Upper lobe of left lung (tissue), 6 donors: ENCODE results near the gene PPP1R13L. TPM values are rescaled to one million over a fixed set of nuclear protein-coding genes. Genes with fewer than 3 reads are reported as not detected.

Experiments
- ATAC-seq, 2 donors: fragments of 200-7000 bp; cut with Tn5 transposase; one replicate each; pipeline ENCODE4 v1.9.1; 2022; ENCODE audit warnings: mild to moderate bottlenecking in 2 of 2, moderate library complexity in 2 of 2; ENCODE audit not compliant: low FRiP score in 2 of 2
- DNase-seq, 2 donors: peaks; one replicate each; pipeline ENCODE4 v3.0.0-alpha.2; 2019 to 2020
- H3K27ac ChIP-seq, 4 donors: fragments of 200-600 bp; sonication (generic); one replicate each; pipeline ENCODE4 v1.5.1; 2016 to 2019
- H3K27me3 ChIP-seq, 4 donors: fragments of 200-600 bp; sonication (generic); one replicate each; pipeline ENCODE4 v1.5.1; 2017 to 2019
- H3K36me3 ChIP-seq, 4 donors: fragments of 200-600 bp; sonication (generic); one replicate each; pipeline ENCODE4 v1.5.1; 2016 to 2019
- H3K4me1 ChIP-seq, 4 donors: fragments of 200-600 bp; sonication (generic); one replicate each; pipeline ENCODE4 v1.5.1; 2018 to 2019
- H3K4me3 ChIP-seq, 4 donors: fragments of 200-600 bp; sonication (generic); one replicate each; pipeline ENCODE4 v1.5.1; 2017 to 2019; ENCODE audit warnings: mild to moderate bottlenecking in 2 of 4, moderate library complexity in 1 of 4
- H3K9me3 ChIP-seq, 4 donors: fragments of 200-600 bp; sonication (generic); one replicate each; pipeline ENCODE4 v1.5.1; 2018 to 2019
- CTCF ChIP-seq, 6 experiments: fragments of 450-650 bp in 4 of 6; fragments of 200-600 bp in 2 of 6; sonication (generic) in 2 of 6; IDR thresholded peaks; one replicate each; pipeline ENCODE4 v1.5.1; 2016 to 2019; ENCODE audit warnings: antibody characterized with exemption in 6 of 6
- EP300 ChIP-seq, 4 donors: sonication (generic); formaldehyde crosslinking; IDR thresholded peaks; one replicate each; pipeline ENCODE4 v1.5.1; 2017; ENCODE audit warnings: antibody characterized with exemption in 4 of 4, control low read depth in 2 of 4
- POLR2A ChIP-seq, 4 donors: fragments of 450-650 bp; IDR thresholded peaks; one replicate each; pipeline ENCODE4 v1.5.1; 2016 to 2017; ENCODE audit warnings: antibody characterized with exemption in 4 of 4, mild to moderate bottlenecking in 2 of 4
- POLR2AphosphoS5 ChIP-seq, 2 donors: sonication (generic); formaldehyde crosslinking; IDR thresholded peaks; one replicate each; pipeline ENCODE4 v1.5.1; 2017; ENCODE audit warnings: antibody characterized with exemption in 2 of 2
- WGBS, 2 donors: methylation state at CpG; one replicate each; pipeline ENCODE4 v1.1.5; 2017 to 2018; 5-methylcytosine and 5-hydroxymethylcytosine counted together
- total RNA-seq, 6 donors: library from RNA; depleted of rRNA in 4 of 6; stranded (reverse); fragments of >200 nt in 4 of 6; gene quantifications; one replicate each; pipeline versions ENCODE4 v1.1.0 to v1.2.1, GENCODE V29; 2016 to 2021
- donor health status: DM: no; HTN: no; CAD: no; lungs with moderate emphysema.
- donor health status: DM: no; HTN: yes; CAD: no; lungs with severe emphysema.

The PPP1R13L gene
- total RNA-seq, 6 donors from 2014 or later, result 27.8 to 76.2 (median 57.5) TPM

- 95 to 98% methylated on average over 11 to 12 of the region's 12 CpGs for WGBS, 2 donors
- H3K27ac ChIP-seq, result no peak overlapping the region
- H3K4me1 ChIP-seq, result no peaks in the 10 kb centered on the region
- H3K9me3 ChIP-seq, result no peaks in the 10 kb centered on the region
- TF ChIP-seq EP300 (IDR thresholded peaks at IDR 0.05) (no peak), POLR2AphosphoS5 (IDR thresholded peaks at IDR 0.05) (no peak), POLR2A (IDR thresholded peaks at IDR 0.05) (no peak), CTCF (IDR thresholded peaks at IDR 0.05) (no peak)
- ATAC-seq, result no peak
- no peak for DNase-seq
- H3K4me3 ChIP-seq, result no peak overlapping the region
- no peaks in the 10 kb centered on the region for H3K27me3 ChIP-seq
- peaks cover 0 to 64% (median 26%) of the 10 kb centered on the region in 4 donors for H3K36me3 ChIP-seq
Observed at GRCh38 chr19:45358213-45358792, 46.6 kb downstream of the PPP1R13L start.

GRCh38 chr19:45357445-45357783 is 47.5 kb downstream of the PPP1R13L start:
- H3K36me3 ChIP-seq, result peaks cover 0 to 66% (median 26%) of the 10 kb centered on the region in 4 donors
- H3K4me1 ChIP-seq, result no peaks in the 10 kb centered on the region
- no peak for DNase-seq
- H3K27ac ChIP-seq, result no peak overlapping the region
- H3K27me3 ChIP-seq, result no peaks in the 10 kb centered on the region
- H3K4me3 ChIP-seq, result no peak overlapping the region
- no peaks in the 10 kb centered on the region for H3K9me3 ChIP-seq
- no peak for TF ChIP-seq CTCF (IDR thresholded peaks at IDR 0.05)
- TF ChIP-seq POLR2AphosphoS5 (IDR thresholded peaks at IDR 0.05), result no peak
- no peak for TF ChIP-seq POLR2A (IDR thresholded peaks at IDR 0.05)
- TF ChIP-seq EP300 (IDR thresholded peaks at IDR 0.05), result no peak
- 91 to 93% methylated on average over 11 of the region's 11 CpGs for WGBS, 2 donors
- ATAC-seq, result no peak

GRCh38 chr19:45356760-45357444 is 48.0 kb downstream of the PPP1R13L start:
- H3K4me3 ChIP-seq, result no peak overlapping the region
- H3K9me3 ChIP-seq, result no peaks in the 10 kb centered on the region
- H3K27ac ChIP-seq, result no peak overlapping the region
- peaks cover 0 to 66% (median 27%) of the 10 kb centered on the region in 4 donors for H3K36me3 ChIP-seq
- TF ChIP-seq POLR2A (IDR thresholded peaks at IDR 0.05) (no peak), POLR2AphosphoS5 (IDR thresholded peaks at IDR 0.05) (no peak), EP300 (IDR thresholded peaks at IDR 0.05) (no peak), CTCF (IDR thresholded peaks at IDR 0.05) (no peak)
- H3K4me1 ChIP-seq, result no peaks in the 10 kb centered on the region
- ATAC-seq (no peak), DNase-seq (no peak)
- H3K27me3 ChIP-seq, result no peaks in the 10 kb centered on the region
- WGBS, 2 donors, result 94 to 95% methylated on average over 19 to 20 of the region's 20 CpGs

GRCh38 chr19:45355910-45356309 is 49.0 kb downstream of the PPP1R13L start:
- 95 to 100% methylated on average over 9 of the region's 9 CpGs for WGBS, 2 donors
- DNase-seq, result no peak

GRCh38 chr19:45355402-45355801 is 49.5 kb downstream of the PPP1R13L start:
- TF ChIP-seq POLR2AphosphoS5 (IDR thresholded peaks at IDR 0.05) (no peak), POLR2A (IDR thresholded peaks at IDR 0.05) (no peak), EP300 (IDR thresholded peaks at IDR 0.05) (no peak), CTCF (IDR thresholded peaks at IDR 0.05) (no peak)
- H3K36me3 ChIP-seq, result peaks cover 0 to 58% (median 32%) of the 10 kb centered on the region in 4 donors
- ATAC-seq, result no peak
- H3K27ac ChIP-seq, result no peak overlapping the region
- no peak overlapping the region for H3K4me3 ChIP-seq
- no peaks in the 10 kb centered on the region for H3K9me3 ChIP-seq
- no peak for DNase-seq
- no peaks in the 10 kb centered on the region for H3K4me1 ChIP-seq
- H3K27me3 ChIP-seq, result no peaks in the 10 kb centered on the region
- 99% methylated on average over 6 to 9 of the region's 9 CpGs for WGBS, 2 donors

More at GRCh38 chr19:45355910-45356309, 49.0 kb downstream of the PPP1R13L start:
- Histone ChIP-seq H3K27ac (no peak overlapping the region), H3K4me1 (no peaks in the 10 kb centered on the region), H3K4me3 (no peak overlapping the region), H3K36me3 (peaks cover 0 to 63% (median 32%) of the 10 kb centered on the region in 4 donors), H3K9me3 (no peaks in the 10 kb centered on the region), H3K27me3 (no peaks in the 10 kb centered on the region)
- no peak for TF ChIP-seq POLR2AphosphoS5 (IDR thresholded peaks at IDR 0.05)
- no peak for ATAC-seq
